Small intestine (tissue), 7 donors: ENCODE data around the gene SUSD1. TPM values are rescaled to one million over a fixed set of nuclear protein-coding genes. Genes with fewer than 3 reads are reported as not detected.

Source experiments
- DNase-seq, 2 donors: peaks; one replicate each; pipeline versions ENCODE4 v3.0.0 to v3.0.0-alpha.2; 2013
- FAIRE-seq: peaks from 2 replicates; lab custom pipeline; 2012; peaks lifted over from hg19 to GRCh38; lab: Jason Lieb, UNC
- H3K27ac ChIP-seq, 3 donors: one replicate each; pipeline ENCODE4 v1.5.1; 2013; ENCODE audit warnings: low read length in 2 of 3, mild to moderate bottlenecking in 2 of 3, control low read depth in 1 of 3, inconsistent platforms in 1 of 3, low read depth in 1 of 3, moderate library complexity in 1 of 3
- H3K27me3 ChIP-seq, 3 donors: one replicate each; pipeline ENCODE4 v1.6.1; 2013; ENCODE audit warnings: low read length in 3 of 3, inconsistent platforms in 1 of 3; ENCODE audit not compliant: control insufficient read depth in 3 of 3, insufficient read depth in 3 of 3
- H3K36me3 ChIP-seq, 3 donors: one replicate each; pipeline ENCODE4 v1.6.1; 2013; ENCODE audit warnings: low read length in 3 of 3, inconsistent platforms in 1 of 3, low read depth in 1 of 3, mild to moderate bottlenecking in 1 of 3, moderate library complexity in 1 of 3; ENCODE audit not compliant: control insufficient read depth in 3 of 3, insufficient read depth in 2 of 3
- H3K4me1 ChIP-seq, 3 donors: one replicate each; pipeline ENCODE4 v1.6.1; 2013; ENCODE audit warnings: low read length in 2 of 3, inconsistent platforms in 1 of 3, low read depth in 1 of 3, mild to moderate bottlenecking in 1 of 3, moderate library complexity in 1 of 3; ENCODE audit not compliant: control insufficient read depth in 3 of 3, insufficient read depth in 2 of 3
- H3K4me3 ChIP-seq, 3 donors: one replicate each; pipeline ENCODE4 v1.5.1; 2013; ENCODE audit warnings: low read length in 3 of 3, control low read depth in 1 of 3, inconsistent platforms in 1 of 3, low read depth in 1 of 3, mild to moderate bottlenecking in 1 of 3, moderate library complexity in 1 of 3
- H3K9me3 ChIP-seq, 2 donors: one replicate each; pipeline ENCODE4 v1.6.1; 2013; ENCODE audit warnings: low read depth in 1 of 2, low read length in 1 of 2; ENCODE audit not compliant: control insufficient read depth in 2 of 2, insufficient read depth in 1 of 2
- WGBS, 3 donors: extraction: QIAGEN DNeasy Blood & Tissue Kit; methylation state at CpG; one replicate each; pipeline ENCODE4 v1.1.7; 2013; 5-methylcytosine and 5-hydroxymethylcytosine counted together
- polyA plus RNA-seq, 4 donors: library from polyadenylated mRNA; stranded (reverse) in 3 of 4; unstranded in 1 of 4; fragments of 200-250 nt in 3 of 4; fragments of 120-200 nt in 1 of 4; gene quantifications; one replicate each; pipeline versions ENCODE4 v1.2.1 to v1.2.3, GENCODE V29; 2013
- donor health status: healthy with polysubstance abuse.
- donor health status: control.
- donor health status: control.
- donor health status: Bipolar disorder and iron deficiency.
- donor health status: healthy.

SUSD1 gene
- polyA plus RNA-seq, 4 donors = 3.8 to 29.8 (median 7.0) TPM

DNA sequence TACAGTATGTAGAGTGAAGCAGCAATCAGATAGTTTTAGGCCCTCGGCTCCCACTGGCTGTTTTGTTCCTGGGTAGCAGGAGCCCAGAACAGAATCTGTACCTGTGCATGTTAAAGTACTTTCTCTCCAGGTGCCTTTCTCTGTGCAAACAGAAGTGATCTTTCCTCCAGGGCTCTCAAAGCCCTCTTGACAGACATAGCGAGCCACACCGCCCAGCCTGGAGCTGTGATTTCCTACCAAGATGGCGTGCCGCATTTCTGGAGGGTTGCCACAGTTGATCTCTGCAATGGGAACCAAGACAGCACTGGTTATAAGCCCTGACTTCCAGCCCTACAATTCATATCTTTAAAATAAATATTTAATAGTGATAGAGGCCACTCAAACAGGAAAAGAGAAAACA, 50.9 kb downstream of the SUSD1 start:
- Histone ChIP-seq H3K9me3 (no peaks in the 10 kb centered on the region), H3K27ac (no peak overlapping the region), H3K27me3 (no peaks in the 10 kb centered on the region), H3K4me1 (peaks cover 0 to 23% (median 7%) of the 10 kb centered on the region in 3 donors), H3K36me3 (peaks cover 0 to 17% (median 6%) of the 10 kb centered on the region in 3 donors), H3K4me3 (no peak overlapping the region)
- DNase-seq (no peak), FAIRE-seq (no peak)
- WGBS, 3 donors = 92 to 96% (median 95%) methylated on average over 5 of the region's 5 CpGs

DNA sequence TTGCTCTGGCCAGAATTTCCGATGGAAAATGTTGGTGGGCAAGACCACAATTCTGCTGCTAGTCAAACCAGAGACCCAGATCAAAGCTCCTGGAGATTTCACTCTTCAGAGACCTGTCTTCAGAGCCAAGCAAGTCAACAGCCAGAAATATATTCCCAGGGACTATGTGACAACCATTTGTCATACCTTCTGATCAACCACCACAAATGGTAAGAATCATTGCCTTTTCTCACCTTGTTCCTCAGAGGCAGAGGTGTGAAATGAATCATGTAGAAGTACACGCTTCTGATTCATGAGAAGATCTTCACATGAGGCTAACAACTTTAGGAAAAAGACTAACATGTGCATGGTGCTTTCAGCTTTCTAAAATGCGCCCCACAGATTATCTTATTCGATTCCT, 53.5 kb downstream of the SUSD1 start:
- WGBS, 3 donors = 95 to 96% (median 96%) methylated on average over 4 of the region's 4 CpGs
- peaks cover 0 to 23% (median 6%) of the 10 kb centered on the region in 3 donors for H3K36me3 ChIP-seq

DNA sequence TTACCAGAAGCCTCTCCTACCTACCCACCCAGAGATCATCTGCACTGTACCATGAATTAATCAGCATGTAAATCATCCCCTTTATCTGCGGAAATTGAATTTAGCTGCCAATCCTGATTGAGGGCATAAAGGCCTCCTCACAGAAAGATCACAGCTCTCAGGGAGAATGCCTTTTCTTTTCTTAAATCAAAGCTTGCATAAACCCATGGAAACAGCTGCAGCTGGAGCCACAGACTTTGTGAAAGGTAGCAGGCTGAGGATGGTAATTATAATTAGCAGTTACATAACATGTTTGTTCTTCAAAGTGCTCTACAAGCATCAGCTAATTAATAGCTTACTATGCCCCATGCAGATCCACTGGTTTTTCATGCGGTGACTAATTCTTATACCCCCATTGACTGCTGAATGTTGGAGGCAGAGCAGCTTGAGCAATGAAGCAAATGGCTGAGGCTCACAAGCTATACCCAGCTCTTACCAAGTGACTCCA, 54.6 kb downstream of the SUSD1 start:
- FAIRE-seq (no peak), DNase-seq (peak; percentile 18 to 23)
- Histone ChIP-seq H3K36me3 (peaks cover 0 to 31% (median 6%) of the 10 kb centered on the region in 3 donors), H3K9me3 (no peaks in the 10 kb centered on the region), H3K27ac (peak overlapping the region in 1 of 3 donors; percentile 77), H3K4me1 (peaks cover 0 to 24% (median 4%) of the 10 kb centered on the region in 3 donors), H3K4me3 (no peak overlapping the region), H3K27me3 (no peaks in the 10 kb centered on the region)
- WGBS, 3 donors = 21 to 71% (median 48%) methylated on average over 2 of the region's 2 CpGs

More for the DNA sequence above, 53.5 kb downstream of the SUSD1 start:
- H3K9me3 ChIP-seq = no peaks in the 10 kb centered on the region
- peaks cover 0 to 24% (median 4%) of the 10 kb centered on the region in 3 donors for H3K4me1 ChIP-seq
- no peaks in the 10 kb centered on the region for H3K27me3 ChIP-seq
- no peak overlapping the region for H3K27ac ChIP-seq
- FAIRE-seq (no peak), DNase-seq (no peak)
- H3K4me3 ChIP-seq = no peak overlapping the region

DNA sequence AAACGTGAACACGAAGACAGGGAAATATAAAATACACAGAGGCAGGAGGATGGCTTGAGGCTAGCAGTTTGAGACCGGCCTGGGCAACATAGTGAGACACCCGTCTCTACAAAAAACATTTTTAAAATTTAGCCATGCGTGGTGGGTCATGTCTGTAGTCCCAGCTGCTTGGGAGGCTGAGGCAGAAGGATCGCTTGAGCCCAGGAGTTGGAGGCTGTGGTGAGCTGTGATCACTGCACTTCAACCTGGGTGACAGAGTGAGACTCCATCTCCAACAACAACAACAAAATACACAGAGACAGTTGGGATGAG, 55.1 kb downstream of the SUSD1 start:
- no peak for FAIRE-seq
- Histone ChIP-seq H3K27ac (peak overlapping the region in 2 of 3 donors; percentile 46 to 77), H3K36me3 (peaks cover 0 to 33% (median 6%) of the 10 kb centered on the region in 3 donors), H3K9me3 (no peaks in the 10 kb centered on the region), H3K4me3 (no peak overlapping the region), H3K4me1 (peaks cover 0 to 24% (median 4%) of the 10 kb centered on the region in 3 donors), H3K27me3 (no peaks in the 10 kb centered on the region)
- WGBS, 3 donors = 43 to 79% (median 61%) methylated on average over 6 of the region's 6 CpGs
- DNase-seq = no peak

DNA sequence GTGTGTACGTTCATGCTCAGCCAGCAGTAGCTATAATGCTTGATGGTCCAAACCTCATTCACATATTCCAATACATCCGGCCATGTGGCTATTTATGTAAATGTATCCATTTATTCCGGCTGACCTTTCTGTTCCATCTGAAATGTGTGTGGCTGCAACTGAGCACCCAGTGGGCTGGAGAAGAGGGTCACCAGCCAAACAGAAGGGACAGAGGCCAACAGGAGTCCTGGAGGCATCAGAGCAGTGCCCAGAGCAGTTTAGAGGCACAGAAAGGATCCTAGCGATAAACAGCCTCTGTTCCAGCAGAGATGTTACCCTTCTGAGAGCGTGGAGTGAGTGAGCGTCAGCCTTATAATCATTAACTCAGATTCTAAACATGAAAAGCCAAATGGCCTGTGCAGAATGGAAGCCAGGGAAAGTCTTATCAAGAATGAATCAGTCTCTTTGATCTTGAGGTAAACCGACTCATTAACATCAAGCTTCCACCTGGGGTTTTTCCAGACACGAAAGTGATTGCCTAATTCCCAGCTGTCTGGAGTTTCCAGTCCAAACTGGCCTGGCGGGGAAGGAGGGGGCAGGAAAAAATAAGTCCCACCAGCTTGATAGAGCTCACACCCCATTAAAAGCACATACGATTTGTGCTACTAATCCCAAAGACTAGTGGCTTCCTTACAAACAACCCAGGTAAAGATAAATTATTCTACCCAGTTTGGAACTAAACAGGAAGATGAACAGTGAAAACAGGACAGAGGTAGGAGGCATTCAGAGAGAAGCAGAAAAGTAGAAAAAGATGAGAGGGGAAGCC, 55.7 kb downstream of the SUSD1 start:
- peaks cover 0 to 24% (median 4%) of the 10 kb centered on the region in 3 donors for H3K4me1 ChIP-seq
- H3K4me3 ChIP-seq = no peak overlapping the region
- FAIRE-seq (no peak), DNase-seq (peak; percentile 89 to 94)
- H3K27ac ChIP-seq = peak overlapping the region; percentile 62 to 83 (median 77)
- 15 to 58% (median 31%) methylated on average over 10 of the region's 10 CpGs for WGBS, 3 donors
- H3K27me3 ChIP-seq = no peaks in the 10 kb centered on the region
- H3K9me3 ChIP-seq = no peaks in the 10 kb centered on the region
- peaks cover 0 to 35% (median 6%) of the 10 kb centered on the region in 3 donors for H3K36me3 ChIP-seq

DNA sequence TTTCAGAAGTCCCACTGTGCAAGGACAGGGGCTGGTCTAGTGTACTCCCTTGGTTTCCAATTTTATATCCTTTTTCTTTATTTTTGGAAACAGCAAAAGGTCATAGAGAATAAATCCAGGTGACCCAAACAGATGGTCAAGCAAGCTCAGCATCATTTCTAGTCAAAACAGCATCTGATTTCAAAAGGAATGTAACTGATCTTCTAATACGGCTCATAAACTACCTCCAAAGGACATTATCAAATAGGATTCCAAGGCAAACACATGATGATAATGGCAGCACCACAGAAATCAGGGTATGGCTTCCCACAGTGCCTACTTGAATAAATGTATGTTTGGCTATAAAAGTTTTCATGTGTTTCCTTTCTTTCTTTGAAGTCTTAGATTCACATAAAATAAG, 57.1 kb downstream of the SUSD1 start:
- Histone ChIP-seq H3K36me3 (peaks cover 0 to 26% (median under 1%) of the 10 kb centered on the region in 3 donors), H3K4me1 (peaks cover 0 to 24% (median 4%) of the 10 kb centered on the region in 3 donors), H3K27me3 (no peaks in the 10 kb centered on the region), H3K27ac (no peak overlapping the region), H3K4me3 (no peak overlapping the region), H3K9me3 (no peaks in the 10 kb centered on the region)
- no peak for FAIRE-seq
- DNase-seq = no peak
- 66 to 91% (median 80%) methylated on average over 1 of the region's 1 CpG for WGBS, 3 donors

DNA sequence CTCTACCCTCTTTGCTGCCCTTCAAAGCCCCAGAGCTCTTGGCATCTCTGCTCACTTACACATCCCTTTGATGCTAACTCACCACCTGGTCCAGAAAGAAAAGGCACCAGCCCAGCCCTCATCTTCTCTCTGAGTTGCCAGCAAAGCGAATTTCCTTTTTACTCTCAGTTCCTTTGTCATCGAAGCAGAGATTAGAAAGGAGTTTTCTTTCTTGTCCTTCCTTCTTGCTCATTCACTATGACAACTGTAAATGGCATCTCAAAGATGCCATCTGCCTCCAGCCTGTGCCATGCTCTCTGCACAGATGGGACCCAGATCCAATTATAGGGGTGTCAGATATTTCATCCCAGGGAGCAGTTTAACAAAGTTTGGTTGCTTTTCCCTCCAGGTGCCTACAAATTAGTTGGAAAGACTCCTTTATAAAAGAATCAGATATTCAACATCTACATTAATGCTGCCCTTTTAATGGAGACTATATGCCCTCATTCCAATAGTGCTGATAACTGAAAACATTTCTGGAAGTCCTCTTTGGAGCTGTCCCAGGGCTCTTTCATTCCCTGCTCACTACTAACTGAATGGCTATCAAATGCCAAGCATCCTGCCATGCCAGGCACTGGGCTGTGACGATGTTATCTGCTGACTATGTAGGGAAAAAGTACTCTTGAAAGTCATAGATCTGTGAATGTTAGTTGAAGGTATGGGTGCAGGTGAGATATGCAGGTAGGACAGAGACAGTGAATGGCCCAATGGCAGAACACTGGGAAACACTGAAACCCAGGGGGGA, 58.9 kb downstream of the SUSD1 start:
- 85 to 89% (median 88%) methylated on average over 3 of the region's 3 CpGs for WGBS, 3 donors
- DNase-seq (no peak), FAIRE-seq (no peak)
- H3K36me3 ChIP-seq = peaks cover 0 to 32% (median 2%) of the 10 kb centered on the region in 3 donors
- no peaks in the 10 kb centered on the region for H3K9me3 ChIP-seq
- no peak overlapping the region for H3K27ac ChIP-seq
- peaks cover 0 to 22% (median 4%) of the 10 kb centered on the region in 3 donors for H3K4me1 ChIP-seq
- H3K4me3 ChIP-seq = no peak overlapping the region
- no peaks in the 10 kb centered on the region for H3K27me3 ChIP-seq

DNA sequence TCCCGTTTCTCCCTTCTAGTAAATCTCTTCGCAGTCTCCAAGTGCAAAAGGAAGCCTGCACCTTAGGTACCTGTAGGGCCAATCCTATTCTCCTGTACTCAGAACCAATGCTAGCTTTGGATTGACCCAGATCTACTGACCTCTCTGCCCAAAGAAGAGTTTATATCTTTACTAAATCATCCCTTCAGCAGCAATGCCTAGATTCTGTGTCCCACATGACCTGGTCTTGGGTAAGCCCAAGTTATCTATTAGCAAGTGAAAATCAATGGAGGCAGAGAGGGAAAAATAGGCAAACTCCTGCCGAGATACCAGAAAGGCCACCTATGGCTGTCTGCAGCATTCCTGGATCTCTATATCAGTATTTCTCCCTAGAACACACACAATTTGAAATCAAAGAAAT, 60.0 kb downstream of the SUSD1 start:
- FAIRE-seq = no peak

More for the DNA sequence above, 60.0 kb downstream of the SUSD1 start:
- Histone ChIP-seq H3K9me3 (no peaks in the 10 kb centered on the region), H3K36me3 (peaks cover 0 to 42% (median 2%) of the 10 kb centered on the region in 3 donors), H3K27me3 (no peaks in the 10 kb centered on the region), H3K4me1 (peaks cover 0 to 19% (median 3%) of the 10 kb centered on the region in 3 donors), H3K4me3 (no peak overlapping the region), H3K27ac (no peak overlapping the region)
- 72 to 96% (median 80%) methylated on average over 3 of the region's 3 CpGs for WGBS, 3 donors
- DNase-seq = no peak
